HepG2 (cell line): ENCODE data around the gene NR2F1-AS1. TPM values are rescaled to one million over a fixed set of nuclear protein-coding genes. Genes with fewer than 3 reads are reported as not detected.

Source experiments
- ATAC-seq: fragments of 200-7000 bp; cut with Tn5 transposase; 3 replicates; pipeline ENCODE4 v1.9.1; 2020; ENCODE audit warnings: mild to moderate bottlenecking, moderate library complexity
- BruUV-seq: library from RNA; stranded (reverse); fragments of 400-500 nt; replicated peaks from 2 replicates; lab custom pipeline; 2021; lab: Mats Ljungman, UMichigan
- CTCF ChIA-PET: fragments of 300-600 bp; formaldehyde crosslinking; extraction: SDS; loops from one replicate; lab custom pipeline; 2021; ENCODE audit warnings: low total read pairs, inconsistent platforms, low intra/inter-chr PET ratio; lab: Yijun Ruan, JAX
- POLR2A ChIA-PET: fragments of 350-600 bp; sonication (Branson Sonifier 250); formaldehyde crosslinking; loops from one replicate; lab custom pipeline; 2020; ENCODE audit warnings: antibody characterized with exemption, inconsistent platforms; lab: Yijun Ruan, JAX
- DNase-seq: peaks from one replicate; pipeline ENCODE4 v3.0.0-alpha.2; 2015; ENCODE audit warnings: low spot score
- FAIRE-seq: peaks from 3 replicates; lab custom pipeline; 2011; peaks lifted over from hg19 to GRCh38; lab: Jason Lieb, UNC
- H2AFZ ChIP-seq: one replicate; pipeline ENCODE4 v1.6.1; 2011; ENCODE audit warnings: low read length, inconsistent platforms
- H3K27ac ChIP-seq: fragments of 300-600 bp; 3 replicates; pipeline ENCODE4 v1.8.0; 2011; ENCODE audit warnings: mixed run types, mild to moderate bottlenecking, mixed read lengths, low read length, inconsistent platforms; ENCODE audit not compliant: insufficient read depth; ENCODE audit errors: extremely low read length
- H3K27me3 ChIP-seq, 2 experiments: fragments of 200-600 bp in 1 of 2; 2 replicates in 1 of 2; 3 replicates in 1 of 2; pipeline versions ENCODE4 v1.6.0 to v1.8.0; 2011; ENCODE audit warnings: low read length in 2 of 2, mild to moderate bottlenecking in 2 of 2, moderate library complexity in 2 of 2, inconsistent platforms in 1 of 2; ENCODE audit not compliant: insufficient read depth in 2 of 2, control insufficient read depth in 1 of 2
- H3K36me3 ChIP-seq, 2 experiments: fragments of 200-600 bp in 1 of 2; replicated peaks in 1 of 2; 2 replicates in 1 of 2; 3 replicates in 1 of 2; pipeline versions ENCODE4 v1.5.1 to v1.8.0; 2011; ENCODE audit warnings: low read length in 2 of 2, inconsistent platforms in 1 of 2; ENCODE audit not compliant: insufficient read depth in 2 of 2, control insufficient read depth in 1 of 2
- H3K4me1 ChIP-seq: 2 replicates; pipeline ENCODE4 v1.5.1; 2012; ENCODE audit warnings: low read length, inconsistent platforms; ENCODE audit not compliant: insufficient read depth
- H3K4me2 ChIP-seq: 2 replicates; pipeline ENCODE4 v1.6.0; 2011; ENCODE audit warnings: low read depth, low read length, inconsistent platforms
- H3K4me3 ChIP-seq, 3 experiments: fragments of 200-600 bp in 1 of 3; sonication (generic), shearing (Covaris generic) in 1 of 3; replicated peaks in 1 of 3; 2 replicates each; pipeline ENCODE4 v1.5.1; 2011 to 2016; ENCODE audit warnings: low read length in 3 of 3, inconsistent platforms in 2 of 3, low read depth in 2 of 3, mild to moderate bottlenecking in 2 of 3, control low read depth in 1 of 3, mixed read lengths in 1 of 3; ENCODE audit not compliant: insufficient read depth in 1 of 3
- H3K79me2 ChIP-seq: one replicate; pipeline ENCODE4 v1.6.1; 2011; ENCODE audit warnings: low read length, inconsistent platforms; ENCODE audit not compliant: insufficient read depth
- H3K9ac ChIP-seq: 2 replicates; pipeline ENCODE4 v1.6.0; 2011; ENCODE audit warnings: mild to moderate bottlenecking, low read depth, low read length, inconsistent platforms; ENCODE audit not compliant: insufficient read depth
- H3K9me3 ChIP-seq: 2 replicates; pipeline ENCODE4 v1.5.1; 2012; ENCODE audit warnings: mild to moderate bottlenecking, low read length
- H4K20me1 ChIP-seq: 2 replicates; pipeline ENCODE4 v1.6.0; 2011; ENCODE audit warnings: inconsistent platforms, mild to moderate bottlenecking, low read length, moderate library complexity; ENCODE audit not compliant: insufficient read depth
- CBX5 ChIP-seq: sonication (generic); formaldehyde crosslinking; IDR thresholded peaks from 2 replicates; pipeline ENCODE4 v1.4.0; 2020; ENCODE audit warnings: missing genetic modification reagents, borderline replicate concordance
- DNMT1 ChIP-seq: sonication (generic); formaldehyde crosslinking; IDR thresholded peaks from 2 replicates; pipeline ENCODE4 v1.5.1; 2020; ENCODE audit warnings: mild to moderate bottlenecking, missing genetic modification reagents
- DR1 ChIP-seq: sonication (generic); formaldehyde crosslinking; IDR thresholded peaks from 2 replicates; pipeline ENCODE4 v1.8.0; 2021; ENCODE audit warnings: mild to moderate bottlenecking, missing genetic modification reagents, inconsistent platforms
- GMEB1 ChIP-seq: sonication (generic); formaldehyde crosslinking; IDR thresholded peaks from 2 replicates; pipeline ENCODE4 v1.5.1; 2020; ENCODE audit warnings: missing genetic modification reagents, mild to moderate bottlenecking, borderline replicate concordance
- IRF2 ChIP-seq: IDR thresholded peaks from 2 replicates; pipeline ENCODE4 v1.6.1; 2018; ENCODE audit warnings: missing genetic modification reagents, missing compliant biosample characterization
- MTF1 ChIP-seq: sonication (generic); formaldehyde crosslinking; IDR thresholded peaks from 2 replicates; pipeline ENCODE4 v1.5.0; 2020; ENCODE audit warnings: missing genetic modification reagents
- NCOA2 ChIP-seq: sonication (generic); formaldehyde crosslinking; IDR thresholded peaks from 2 replicates; pipeline ENCODE4 v1.8.0; 2022; ENCODE audit warnings: inconsistent platforms
- NCOA5 ChIP-seq: sonication (generic); formaldehyde crosslinking; IDR thresholded peaks from 2 replicates; pipeline ENCODE4 v1.4.0; 2020; ENCODE audit warnings: missing genetic modification reagents
- NR2F1 ChIP-seq, 2 experiments: fragments of 450-650 bp in 1 of 2; formaldehyde crosslinking in 1 of 2; IDR thresholded peaks; 2 replicates each; pipeline versions ENCODE4 v1.5.0 to v1.6.1; 2016 to 2020; ENCODE audit warnings: mild to moderate bottlenecking in 1 of 2, missing compliant biosample characterization in 1 of 2, missing genetic modification reagents in 1 of 2, moderate library complexity in 1 of 2
- PAF1 ChIP-seq: IDR thresholded peaks from 2 replicates; pipeline ENCODE4 v1.6.1; 2016; ENCODE audit warnings: missing genetic modification reagents, missing compliant biosample characterization
- SCMH1 ChIP-seq: sonication (generic); formaldehyde crosslinking; IDR thresholded peaks from 2 replicates; pipeline ENCODE4 v1.9.0; 2021; ENCODE audit warnings: missing genetic modification reagents, mild to moderate bottlenecking, borderline replicate concordance
- SIX4 ChIP-seq: sonication (generic); formaldehyde crosslinking; IDR thresholded peaks from 2 replicates; pipeline ENCODE4 v1.4.0; 2020; ENCODE audit warnings: missing genetic modification reagents
- THAP8 ChIP-seq: sonication (generic); formaldehyde crosslinking; IDR thresholded peaks from 2 replicates; pipeline ENCODE4 v1.5.1; 2020; ENCODE audit warnings: missing genetic modification reagents, mild to moderate bottlenecking, borderline replicate concordance
- UBTF ChIP-seq: sonication (generic); formaldehyde crosslinking; IDR thresholded peaks from 2 replicates; pipeline ENCODE4 v1.4.0; 2020; ENCODE audit warnings: mild to moderate bottlenecking, missing genetic modification reagents
- ZFYVE20 ChIP-seq: sonication (generic); formaldehyde crosslinking; IDR thresholded peaks from 2 replicates; pipeline ENCODE4 v1.8.0; 2023; ENCODE audit warnings: low read depth, mild to moderate bottlenecking, moderate library complexity, missing genetic modification reagents, borderline replicate concordance
- ZNF12 ChIP-seq: sonication (generic); formaldehyde crosslinking; IDR thresholded peaks from 2 replicates; pipeline ENCODE4 v1.5.0; 2020; ENCODE audit warnings: missing genetic modification reagents
- ZNF362 ChIP-seq: sonication (generic); formaldehyde crosslinking; IDR thresholded peaks from 2 replicates; pipeline ENCODE4 v1.4.0; 2020; ENCODE audit warnings: missing genetic modification reagents, mild to moderate bottlenecking, borderline replicate concordance
- ZNF709 ChIP-seq: sonication (generic); formaldehyde crosslinking; IDR thresholded peaks from 2 replicates; pipeline ENCODE4 v1.5.0; 2020; ENCODE audit warnings: mild to moderate bottlenecking, missing genetic modification reagents
- ZSCAN9 ChIP-seq: IDR thresholded peaks from 2 replicates; pipeline ENCODE4 v1.6.1; 2016; ENCODE audit warnings: borderline replicate concordance
- WGBS: methylation state at CpG from one replicate; pipeline ENCODE4 v1.1.6; 2017; ENCODE audit warnings: low lambda C conversion rate; 5-methylcytosine and 5-hydroxymethylcytosine counted together
- in situ Hi-C: cut with HindIII; loops from 2 replicates; pipeline ENCODE4 v1.10.0; 2017; ENCODE audit warnings: low pct_unique_long_range_greater_than_20kb; ENCODE audit not compliant: extremely low pct_ligation_motif_present
- intact Hi-C: fragments of 100-400 bp; cut with micrococcal nuclease; formaldehyde crosslinking; loops from one replicate; pipeline ENCODE4 v1.10.0; 2022; ENCODE audit not compliant: unreplicated experiment
- polyA plus RNA-seq, 8 experiments: library from polyadenylated mRNA; depleted of rRNA in 3 of 8; stranded (reverse) in 7 of 8; unstranded in 1 of 8; fragments of >200 nt; fragmentation: Illumina TruSeq in 4 of 8; extraction: Trizol in 4 of 8; gene quantifications; 2 replicates each; pipeline versions ENCODE4 v1.2.1 to v1.2.3, GENCODE V29; 2011 to 2016; ENCODE audit warnings: low read depth in 4 of 8, missing spikeins in 1 of 8, mixed read lengths in 1 of 8; ENCODE audit not compliant: insufficient read depth in 1 of 8
- total RNA-seq, 5 experiments: library from RNA; depleted of rRNA; stranded (reverse); fragments of >200 nt; fragmentation: Illumina TruSeq; extraction: Trizol; gene quantifications; 2 replicates each; pipeline ENCODE4 v1.2.3, GENCODE V29; 2016; ENCODE audit warnings: low read depth in 1 of 5

Gene NR2F1-AS1
- total and polyA plus RNA-seq, 2 of the 13 experiments (the other 11 are each of a cell fraction or from before 2014, with no cell fraction given) = 2.8 TPM

GRCh38 chr5:93423300-93423699, 157.7 kb downstream of the NR2F1-AS1 start (continued):
- TF ChIP-seq THAP8 (CRISPR knock-in tag) (no peak), PAF1 (no peak), GMEB1 (CRISPR knock-in tag) (no peak), NCOA2 (CRISPR knock-in tag) (no peak), SIX4 (no peak), IRF2 (CRISPR knock-in tag) (no peak), MTF1 (CRISPR knock-in tag) (no peak)

GRCh38 chr5:93422652-93423280, 158.3 kb downstream of the NR2F1-AS1 start:
- Histone ChIP-seq H3K9me3 (no peaks in the 10 kb centered on the region), H2AFZ (no peak overlapping the region), H3K27me3 (no peaks in the 10 kb centered on the region), H3K79me2 (no peaks in the 10 kb centered on the region), H3K4me3 (no peak overlapping the region), H3K4me1 (peaks cover 8% of the 10 kb centered on the region), H3K36me3 (no peaks in the 10 kb centered on the region), H4K20me1 (no peaks in the 10 kb centered on the region), H3K4me2 (no peak overlapping the region), H3K9ac (no peak overlapping the region), H3K27ac (no peak overlapping the region)
- in situ Hi-C loops = no loop called here
- DNase-seq = no peak
- intact Hi-C loops = no loop called here
- BruUV-seq = no TSS peak
- POLR2A ChIA-PET = no interaction called here
- ATAC-seq = no peak
- FAIRE-seq = no peak
- WGBS = 16% methylated on average over 5 of the region's 5 CpGs
- CTCF ChIA-PET = no interaction called here
- TF ChIP-seq ZNF12 (no peak), NCOA5 (no peak), ZNF709 (CRISPR knock-in tag) (no peak), UBTF (CRISPR knock-in tag) (no peak), DR1 (CRISPR knock-in tag) (no peak), DNMT1 (CRISPR knock-in tag) (no peak), CBX5 (CRISPR knock-in tag) (no peak), ZFYVE20 (CRISPR knock-in tag) (no peak), NR2F1 (CRISPR knock-in tag; IDR thresholded peaks at IDR 0.05) (no peak), ZNF362 (CRISPR knock-in tag) (no peak), ZSCAN9 (CRISPR knock-in tag) (no peak), SCMH1 (CRISPR knock-in tag) (no peak)
